Measurements from ENCODE around the gene MRPS34.

- no peak for TF ChIP-seq CTCF (IDR thresholded peaks at IDR 0.05; ENCODE audit: low read depth, low read length)
- TF ChIP-seq EZH2phosphoT487 (IDR thresholded peaks at IDR 0.05; ENCODE audit: low read depth), result no peak
Measured at GRCh38 chr16:1793578-1794220, 20.8 kb upstream of the MRPS34 start, which contains the start of gene IGFALS.

Measured in OCI-LY3 (cell line).